ENCODE data around the gene ADGRL1.

ADGRL1 gene

DNA sequence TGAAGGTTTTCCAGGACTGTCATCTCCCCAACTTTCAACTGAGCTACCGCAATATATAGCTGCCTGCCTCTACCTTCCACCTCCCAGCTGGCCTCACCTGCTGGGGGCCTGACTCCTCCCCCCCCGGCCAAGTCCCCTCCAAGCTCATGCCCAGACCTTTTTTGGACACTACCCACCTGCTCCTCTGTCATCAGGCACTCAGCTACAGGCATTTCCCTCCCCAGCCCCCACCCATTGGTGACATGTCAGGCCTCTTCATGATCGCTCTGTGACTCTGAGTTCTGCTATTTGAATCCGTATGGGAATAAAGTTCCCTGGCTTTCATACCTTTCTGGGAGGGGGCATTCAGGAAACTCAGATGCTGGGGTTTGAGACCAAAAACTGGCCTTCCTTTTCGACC, 90.2 kb downstream of the ADGRL1 start:
- no peaks in the 10 kb centered on the region for H3K36me3 ChIP-seq (ENCODE audit: control insufficient read depth, insufficient read depth, low read length)
- peaks cover 46% of the 10 kb centered on the region for H3K79me2 ChIP-seq
- H3K4me1 ChIP-seq: peaks cover 42% of the 10 kb centered on the region
- H3K9me3 ChIP-seq (ENCODE audit: control insufficient read depth, low read length): no peaks in the 10 kb centered on the region
- no peak overlapping the region for H3K4me2 ChIP-seq (ENCODE audit: low read length)
- H3K4me3 ChIP-seq (ENCODE audit: low read depth, low read length): no peak overlapping the region
- peak overlapping the region; percentile 3 for H3K27ac ChIP-seq
- TF ChIP-seq, protein P1, sequence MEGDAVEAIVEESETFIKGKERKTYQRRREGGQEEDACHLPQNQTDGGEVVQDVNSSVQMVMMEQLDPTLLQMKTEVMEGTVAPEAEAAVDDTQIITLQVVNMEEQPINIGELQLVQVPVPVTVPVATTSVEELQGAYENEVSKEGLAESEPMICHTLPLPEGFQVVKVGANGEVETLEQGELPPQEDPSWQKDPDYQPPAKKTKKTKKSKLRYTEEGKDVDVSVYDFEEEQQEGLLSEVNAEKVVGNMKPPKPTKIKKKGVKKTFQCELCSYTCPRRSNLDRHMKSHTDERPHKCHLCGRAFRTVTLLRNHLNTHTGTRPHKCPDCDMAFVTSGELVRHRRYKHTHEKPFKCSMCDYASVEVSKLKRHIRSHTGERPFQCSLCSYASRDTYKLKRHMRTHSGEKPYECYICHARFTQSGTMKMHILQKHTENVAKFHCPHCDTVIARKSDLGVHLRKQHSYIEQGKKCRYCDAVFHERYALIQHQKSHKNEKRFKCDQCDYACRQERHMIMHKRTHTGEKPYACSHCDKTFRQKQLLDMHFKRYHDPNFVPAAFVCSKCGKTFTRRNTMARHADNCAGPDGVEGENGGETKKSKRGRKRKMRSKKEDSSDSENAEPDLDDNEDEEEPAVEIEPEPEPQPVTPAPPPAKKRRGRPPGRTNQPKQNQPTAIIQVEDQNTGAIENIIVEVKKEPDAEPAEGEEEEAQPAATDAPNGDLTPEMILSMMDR (IDR thresholded peaks at IDR 0.05): no peak
- H3K27me3 ChIP-seq (ENCODE audit: control insufficient read depth, insufficient read depth, low read length): no peaks in the 10 kb centered on the region
- no peak overlapping the region for H2AFZ ChIP-seq
- no peak overlapping the region for H3K9ac ChIP-seq

DNA sequence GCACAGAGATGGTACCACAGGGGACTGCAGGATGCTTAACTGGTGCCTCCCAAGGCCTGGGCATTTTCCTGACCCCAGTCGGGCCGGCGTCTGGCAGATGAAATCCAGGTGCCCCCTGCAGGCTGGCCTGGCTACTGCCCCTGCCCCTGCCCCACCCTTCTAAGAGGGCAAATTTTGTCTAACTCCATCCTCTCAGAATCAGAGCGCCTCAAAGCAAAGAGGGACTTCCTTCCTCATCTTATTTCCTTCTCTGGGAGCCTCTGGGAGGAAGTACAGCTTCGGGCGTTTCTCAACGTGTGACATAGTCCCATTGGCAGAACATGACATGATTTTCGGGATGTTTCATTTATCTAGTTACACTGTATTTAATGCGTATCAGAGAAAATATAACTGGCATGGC, 91.1 kb downstream of the ADGRL1 start:
- H3K4me3 ChIP-seq (ENCODE audit: low read depth, low read length): no peak overlapping the region

DNA sequence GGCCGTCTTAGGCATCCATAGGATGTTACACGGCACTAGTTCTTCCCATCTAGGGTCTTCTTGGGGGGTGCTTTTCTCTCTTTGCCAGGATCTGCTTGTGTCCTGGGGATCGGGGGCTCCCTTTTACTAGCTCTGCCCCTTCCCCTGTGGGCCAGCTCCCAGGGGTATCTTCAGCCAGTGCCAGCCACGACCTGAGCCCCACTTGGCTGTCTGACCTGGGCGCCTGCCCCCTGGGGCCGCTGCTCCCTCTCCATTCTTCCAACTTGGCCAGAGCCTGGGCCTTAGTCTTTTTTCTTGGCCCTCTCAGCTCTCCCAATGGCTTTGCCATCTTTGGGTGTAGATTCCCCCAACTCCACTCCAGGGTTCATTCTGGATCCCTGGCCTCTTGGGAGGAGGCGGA, 91.5 kb downstream of the ADGRL1 start:
- H3K79me2 ChIP-seq: peaks cover 46% of the 10 kb centered on the region
- H3K4me3 ChIP-seq (ENCODE audit: low read depth, low read length): no peak overlapping the region
- no peak overlapping the region for H3K9ac ChIP-seq
- no peaks in the 10 kb centered on the region for H3K27me3 ChIP-seq (ENCODE audit: control insufficient read depth, insufficient read depth, low read length)
- no peak overlapping the region for H2AFZ ChIP-seq
- H3K36me3 ChIP-seq (ENCODE audit: control insufficient read depth, insufficient read depth, low read length): no peaks in the 10 kb centered on the region
- H3K4me1 ChIP-seq: peaks cover 32% of the 10 kb centered on the region
- TF ChIP-seq, protein P1 (IDR thresholded peaks at IDR 0.05): no peak
- H3K9me3 ChIP-seq (ENCODE audit: control insufficient read depth, low read length): no peaks in the 10 kb centered on the region
- no peak overlapping the region for H3K4me2 ChIP-seq (ENCODE audit: low read length)
- H3K27ac ChIP-seq: peak overlapping the region; percentile 1

More for the DNA sequence above, 91.1 kb downstream of the ADGRL1 start:
- TF ChIP-seq, protein P1 (IDR thresholded peaks at IDR 0.05): peak; percentile 48
- H3K9ac ChIP-seq: no peak overlapping the region
- H3K4me2 ChIP-seq (ENCODE audit: low read length): no peak overlapping the region
- H3K27me3 ChIP-seq (ENCODE audit: control insufficient read depth, insufficient read depth, low read length): no peaks in the 10 kb centered on the region
- peaks cover 36% of the 10 kb centered on the region for H3K4me1 ChIP-seq
- H3K9me3 ChIP-seq (ENCODE audit: control insufficient read depth, low read length): no peaks in the 10 kb centered on the region
- H2AFZ ChIP-seq: no peak overlapping the region
- H3K27ac ChIP-seq: peak overlapping the region; percentile 1
- no peaks in the 10 kb centered on the region for H3K36me3 ChIP-seq (ENCODE audit: control insufficient read depth, insufficient read depth, low read length)
- H3K79me2 ChIP-seq: peaks cover 46% of the 10 kb centered on the region

DNA sequence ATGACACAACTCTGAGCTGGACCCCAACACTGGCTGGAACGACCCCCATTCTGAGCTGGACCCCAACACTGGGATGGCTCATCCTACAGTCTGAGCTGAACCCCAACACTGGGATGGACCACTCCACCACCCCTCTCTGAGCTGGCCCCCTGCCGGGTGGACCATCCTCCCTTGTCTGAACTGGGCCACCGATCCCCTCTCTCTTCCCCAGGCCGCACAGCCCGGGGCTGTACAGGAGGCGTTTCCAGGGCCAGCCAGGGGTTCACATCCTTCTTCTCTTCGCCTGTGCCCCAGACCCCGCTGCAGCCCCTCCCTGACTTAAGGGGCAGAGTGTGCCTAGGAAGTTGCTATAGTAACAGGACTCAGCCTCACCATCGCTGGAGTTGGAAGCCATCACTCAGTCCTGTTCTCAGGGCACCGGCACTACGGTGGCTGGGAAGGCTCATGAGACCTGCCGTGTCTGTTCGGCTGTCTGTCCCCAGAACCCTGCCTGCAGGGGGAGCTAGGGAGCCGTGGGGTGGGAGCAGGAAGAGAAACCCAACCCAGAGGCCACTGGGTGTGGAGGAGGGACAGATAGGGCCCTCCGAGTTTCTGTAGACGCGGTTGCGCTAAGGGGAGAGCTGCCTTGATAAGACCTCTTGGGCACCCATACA, 92.1 kb downstream of the ADGRL1 start:
- no peaks in the 10 kb centered on the region for H3K27me3 ChIP-seq (ENCODE audit: control insufficient read depth, insufficient read depth, low read length)
- H2AFZ ChIP-seq: no peak overlapping the region
- H3K9ac ChIP-seq: no peak overlapping the region
- H3K36me3 ChIP-seq (ENCODE audit: control insufficient read depth, insufficient read depth, low read length): no peaks in the 10 kb centered on the region
- no peak overlapping the region for H3K4me2 ChIP-seq (ENCODE audit: low read length)
- TF ChIP-seq, protein P1 (IDR thresholded peaks at IDR 0.05): peak; percentile 4
- H3K4me1 ChIP-seq: peaks cover 27% of the 10 kb centered on the region
- H3K4me3 ChIP-seq (ENCODE audit: low read depth, low read length): no peak overlapping the region
- H3K9me3 ChIP-seq (ENCODE audit: control insufficient read depth, low read length): no peaks in the 10 kb centered on the region
- peaks cover 51% of the 10 kb centered on the region for H3K79me2 ChIP-seq
- no peak overlapping the region for H3K27ac ChIP-seq

DNA sequence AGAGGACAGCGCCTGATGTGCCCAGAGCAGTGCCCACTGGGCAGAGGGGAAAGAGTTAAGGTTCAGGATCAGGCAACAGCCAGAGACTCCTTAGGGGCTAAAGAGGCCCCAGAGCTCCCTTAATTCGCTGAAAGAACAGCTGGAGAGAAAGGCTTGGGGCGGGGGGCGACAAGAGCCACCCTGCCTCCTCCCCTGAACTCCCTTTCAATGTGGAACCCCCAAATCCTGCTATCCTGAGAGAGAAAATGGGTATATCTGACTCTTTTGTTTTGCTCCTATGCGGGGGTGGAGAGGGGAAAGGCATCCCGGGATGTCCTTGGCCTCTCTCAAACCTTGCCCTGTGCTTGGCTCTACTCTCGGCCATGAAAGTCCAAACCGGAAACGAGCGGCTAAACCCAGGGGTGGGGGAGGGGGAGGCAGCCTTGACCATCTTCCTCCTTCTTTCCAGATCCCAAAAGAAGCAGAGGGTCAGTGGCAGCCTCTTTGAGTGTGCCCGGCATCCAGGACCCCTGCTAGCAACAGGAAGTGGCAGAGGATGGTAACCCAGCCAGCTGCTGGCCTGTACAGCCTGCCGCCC, 93.1 kb downstream of the ADGRL1 start:
- Histone ChIP-seq H3K4me2 (ENCODE audit: low read length) (no peak overlapping the region), H3K9ac (no peak overlapping the region), H3K9me3 (ENCODE audit: control insufficient read depth, low read length) (no peaks in the 10 kb centered on the region), H3K4me3 (ENCODE audit: low read depth, low read length) (no peak overlapping the region), H3K4me1 (peaks cover 20% of the 10 kb centered on the region), H3K27ac (peak overlapping the region; percentile 59), H3K36me3 (ENCODE audit: control insufficient read depth, insufficient read depth, low read length) (no peaks in the 10 kb centered on the region), H3K79me2 (peaks cover 53% of the 10 kb centered on the region), H2AFZ (peak overlapping the region; percentile 7), H3K27me3 (ENCODE audit: control insufficient read depth, insufficient read depth, low read length) (no peaks in the 10 kb centered on the region)
- TF ChIP-seq, protein P1 (IDR thresholded peaks at IDR 0.05): no peak

Measured in parathyroid adenoma (tissue), 2 donors.